ENCODE data around the gene THSD4. TPM values are rescaled to one million over a fixed set of nuclear protein-coding genes. Genes with fewer than 3 reads are reported as not detected.
A peak's percentile ranks its signal among the peaks of the same experiment; 100 is the strongest.

Gene THSD4
- total RNA-seq, 1 donor = 50.9 TPM

DNA sequence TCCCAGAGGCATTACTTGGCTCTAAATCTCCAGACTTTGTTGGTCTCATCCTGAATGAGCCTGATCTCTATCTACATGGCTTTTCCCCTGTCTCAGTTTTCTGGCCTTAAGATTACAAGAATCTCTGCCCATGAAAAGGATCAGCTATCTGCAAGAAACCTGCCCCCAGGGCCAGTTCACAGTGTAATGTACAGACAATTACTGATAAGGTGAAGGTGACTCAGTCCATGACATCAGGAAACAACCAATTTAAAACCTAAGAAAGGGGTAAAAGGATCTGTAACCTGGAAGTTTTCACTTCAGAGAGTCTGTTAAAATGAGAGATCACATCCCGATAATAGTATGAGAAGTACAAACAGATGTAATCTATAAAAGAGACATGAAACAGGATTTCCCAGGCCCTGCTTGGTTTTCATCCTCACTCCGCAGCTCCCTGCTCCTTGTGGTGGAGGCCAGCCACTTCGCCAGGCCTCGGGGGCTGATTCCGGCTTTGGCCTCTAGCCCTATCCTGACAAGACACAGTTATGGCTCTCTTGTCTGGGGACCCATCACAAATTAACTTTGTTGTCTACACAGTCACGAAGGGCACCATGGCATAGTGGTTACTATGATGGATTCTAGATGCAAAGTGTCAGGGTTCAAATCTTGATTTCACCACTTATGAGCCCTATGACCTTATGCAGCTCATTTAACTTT lies 136.9 kb downstream of the THSD4 start:
- TF ChIP-seq, protein P1, sequence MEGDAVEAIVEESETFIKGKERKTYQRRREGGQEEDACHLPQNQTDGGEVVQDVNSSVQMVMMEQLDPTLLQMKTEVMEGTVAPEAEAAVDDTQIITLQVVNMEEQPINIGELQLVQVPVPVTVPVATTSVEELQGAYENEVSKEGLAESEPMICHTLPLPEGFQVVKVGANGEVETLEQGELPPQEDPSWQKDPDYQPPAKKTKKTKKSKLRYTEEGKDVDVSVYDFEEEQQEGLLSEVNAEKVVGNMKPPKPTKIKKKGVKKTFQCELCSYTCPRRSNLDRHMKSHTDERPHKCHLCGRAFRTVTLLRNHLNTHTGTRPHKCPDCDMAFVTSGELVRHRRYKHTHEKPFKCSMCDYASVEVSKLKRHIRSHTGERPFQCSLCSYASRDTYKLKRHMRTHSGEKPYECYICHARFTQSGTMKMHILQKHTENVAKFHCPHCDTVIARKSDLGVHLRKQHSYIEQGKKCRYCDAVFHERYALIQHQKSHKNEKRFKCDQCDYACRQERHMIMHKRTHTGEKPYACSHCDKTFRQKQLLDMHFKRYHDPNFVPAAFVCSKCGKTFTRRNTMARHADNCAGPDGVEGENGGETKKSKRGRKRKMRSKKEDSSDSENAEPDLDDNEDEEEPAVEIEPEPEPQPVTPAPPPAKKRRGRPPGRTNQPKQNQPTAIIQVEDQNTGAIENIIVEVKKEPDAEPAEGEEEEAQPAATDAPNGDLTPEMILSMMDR (IDR thresholded peaks at IDR 0.05; ENCODE audit: insufficient read depth, low read length) = peak; percentile 15
- H3K4me3 ChIP-seq (ENCODE audit: low read depth, low read length) = no peak overlapping the region
- peak; percentile 77 for DNase-seq (ENCODE audit: low read depth)

DNA sequence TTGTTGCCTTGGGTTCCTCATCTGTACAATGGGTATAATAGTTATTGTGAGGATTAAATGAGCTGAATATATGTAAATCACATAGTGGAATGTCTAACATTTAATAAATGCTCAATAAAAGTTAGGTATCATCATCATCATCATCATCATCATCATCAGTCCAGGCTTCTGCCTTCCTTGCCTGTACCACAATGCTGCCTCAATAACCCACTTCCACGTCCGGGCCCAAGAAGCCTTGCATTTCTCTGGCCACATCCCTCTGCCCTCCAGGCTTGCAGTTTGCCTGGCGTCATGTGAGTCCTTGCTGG lies 137.4 kb downstream of the THSD4 start:
- TF ChIP-seq, protein P1 (IDR thresholded peaks at IDR 0.05; ENCODE audit: insufficient read depth, low read length) = no peak
- DNase-seq (ENCODE audit: low read depth) = no peak
- no peak overlapping the region for H3K4me3 ChIP-seq (ENCODE audit: low read depth, low read length)

DNA sequence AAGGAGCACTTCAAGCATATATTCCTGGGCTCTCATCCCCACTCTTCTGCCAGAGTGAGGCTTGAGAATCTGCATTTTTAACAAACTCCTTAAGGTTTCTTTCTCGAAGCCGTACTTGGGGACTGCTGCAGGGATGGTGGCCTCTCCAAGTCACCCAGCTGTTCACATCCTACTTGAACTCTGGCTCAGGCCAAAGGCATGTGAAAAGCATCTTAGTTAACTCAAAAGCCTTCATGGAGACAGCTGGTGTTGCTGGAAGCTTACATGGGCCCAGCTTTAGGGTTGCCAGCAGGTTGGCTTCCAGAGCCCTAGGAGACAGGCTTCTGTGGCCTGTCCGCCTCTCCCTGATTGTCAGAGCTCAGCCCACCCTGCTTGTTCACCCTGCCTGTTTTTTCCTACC lies 139.2 kb downstream of the THSD4 start:
- H3K4me3 ChIP-seq (ENCODE audit: low read depth, low read length) = no peak overlapping the region
- TF ChIP-seq, protein P1 (IDR thresholded peaks at IDR 0.05; ENCODE audit: insufficient read depth, low read length) = no peak
- DNase-seq (ENCODE audit: low read depth) = no peak

DNA sequence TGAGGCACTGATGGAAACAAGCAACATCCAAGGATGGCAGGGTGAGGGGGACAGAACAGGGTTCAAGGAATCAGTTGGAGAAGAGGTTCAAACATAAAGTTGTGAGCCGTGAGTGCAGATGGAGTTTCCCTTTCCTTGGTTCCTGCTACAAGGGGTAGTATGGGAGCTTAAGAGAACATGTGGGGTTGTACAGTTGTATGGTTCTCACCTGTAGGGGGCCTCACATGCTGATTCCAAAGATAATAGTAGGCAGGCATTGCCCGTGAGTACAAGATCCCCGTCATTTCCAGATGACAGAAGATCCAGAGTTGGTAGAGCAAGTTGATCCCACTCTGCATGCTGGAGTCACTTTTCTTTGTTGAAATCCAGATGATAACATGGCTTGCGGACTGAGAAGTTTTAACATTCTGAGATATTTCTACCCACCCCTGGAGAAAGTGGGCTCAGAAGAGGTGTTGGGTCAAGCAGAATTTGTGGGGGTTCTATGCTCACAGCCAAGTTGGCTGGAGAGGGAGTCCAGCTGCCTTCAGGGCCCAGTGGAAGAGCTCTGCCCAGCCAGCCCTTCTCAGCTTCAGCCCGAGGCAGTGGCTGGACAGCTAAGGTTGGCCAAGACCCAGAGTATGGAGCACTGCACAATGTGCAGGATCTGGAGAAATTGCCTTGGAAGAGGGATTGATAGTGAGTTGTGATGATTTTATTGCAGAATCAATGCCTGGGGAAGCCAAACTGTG lies 141.8 kb downstream of the THSD4 start:
- TF ChIP-seq, protein P1 (IDR thresholded peaks at IDR 0.05; ENCODE audit: insufficient read depth, low read length) = no peak
- no peak for DNase-seq (ENCODE audit: low read depth)

DNA sequence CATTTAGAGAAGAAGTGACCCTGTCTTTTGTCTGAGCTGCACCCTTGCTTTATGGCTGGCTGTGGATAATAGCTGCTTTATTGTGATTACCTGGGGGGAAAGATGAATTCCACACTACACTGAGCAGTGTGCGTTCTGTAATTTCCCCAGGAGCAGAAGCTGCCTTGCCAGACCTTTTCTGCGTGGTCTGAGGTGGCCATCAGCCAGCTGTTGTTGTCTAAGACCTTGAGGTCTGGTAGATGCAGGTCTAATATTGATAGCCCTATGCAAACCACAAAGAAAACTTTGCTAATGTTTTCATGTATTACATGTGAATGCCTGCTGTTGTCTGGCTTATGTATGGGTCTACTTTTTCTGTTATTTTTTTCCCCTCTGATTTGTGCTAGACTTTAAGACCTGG lies 144.6 kb downstream of the THSD4 start:
- H3K4me3 ChIP-seq (ENCODE audit: low read depth, low read length) = no peak overlapping the region
- TF ChIP-seq, protein P1 (IDR thresholded peaks at IDR 0.05; ENCODE audit: insufficient read depth, low read length) = no peak

More for the DNA sequence above, 141.8 kb downstream of the THSD4 start:
- no peak overlapping the region for H3K4me3 ChIP-seq (ENCODE audit: low read depth, low read length)

DNA sequence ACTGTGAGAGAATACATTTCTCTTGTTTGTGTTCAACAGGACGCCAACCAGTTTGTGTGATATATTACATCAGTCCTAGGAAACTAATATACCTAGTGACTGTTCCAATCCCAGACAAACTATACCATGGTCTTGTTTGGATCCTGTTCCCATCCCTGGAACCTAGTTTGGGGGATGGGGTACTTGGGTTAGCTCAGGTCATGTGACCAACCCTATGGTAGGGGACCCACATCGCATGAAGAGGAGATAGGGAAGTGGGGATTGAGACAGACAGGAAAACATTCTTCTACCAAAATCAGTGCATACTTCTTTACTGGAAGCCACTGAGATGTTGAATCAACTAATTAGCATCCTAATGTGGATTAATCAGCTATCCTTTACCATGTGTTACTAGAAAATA lies 146.1 kb downstream of the THSD4 start:
- DNase-seq (ENCODE audit: low read depth) = no peak
- TF ChIP-seq, protein P1 (IDR thresholded peaks at IDR 0.05; ENCODE audit: insufficient read depth, low read length) = no peak
- no peak overlapping the region for H3K4me3 ChIP-seq (ENCODE audit: low read depth, low read length)

More for the DNA sequence above, 144.6 kb downstream of the THSD4 start:
- no peak for DNase-seq (ENCODE audit: low read depth)

Data from fibroblast of the aortic adventitia (primary cell).